Neural cell (in vitro differentiated cells): ENCODE results near the gene FSD2.

Source experiments
- CTCF ChIP-seq: fragments of 450-650 bp; IDR thresholded peaks from 2 replicates; pipeline ENCODE4 v1.5.1; 2014; ENCODE audit warnings: antibody characterized with exemption, mild to moderate bottlenecking, moderate library complexity; ENCODE audit not compliant: poor library complexity, severe bottlenecking
- POLR2AphosphoS5 ChIP-seq: IDR thresholded peaks from 2 replicates; pipeline ENCODE4 v1.6.1; 2012

- TF ChIP-seq CTCF (no peak), POLR2AphosphoS5 (no peak)
These were observed at the start of gene FSD2 for GRCh38 chr15:82805994-82806406.
